Gastrocnemius medialis (tissue), 4 donors: ENCODE results near the gene NTM. TPM values are rescaled to one million over a fixed set of nuclear protein-coding genes. Genes with fewer than 3 reads are reported as not detected.

Experiments used
- ATAC-seq, 2 donors: fragments of 150-250 bp; one replicate each; pipeline ENCODE4 v1.9.1; 2016
- DNase-seq, 2 donors: peaks; one replicate each; pipeline ENCODE4 v3.0.0-alpha.2; 2019
- H3K27ac ChIP-seq, 4 donors: fragments of 200-600 bp; sonication (generic); 1 replicate in 1 of 4; 2 replicates in 3 of 4; pipeline ENCODE4 v1.5.1; 2016 to 2018; ENCODE audit warnings: mild to moderate bottlenecking in 2 of 4, moderate library complexity in 1 of 4
- H3K27me3 ChIP-seq, 3 donors: fragments of 200-600 bp; sonication (generic) in 2 of 3; 1 replicate in 1 of 3; 2 replicates in 2 of 3; pipeline versions ENCODE4 v1.5.1 to v1.6.0; 2016 to 2019; ENCODE audit warnings: mild to moderate bottlenecking in 1 of 3, moderate library complexity in 1 of 3
- H3K36me3 ChIP-seq, 2 donors: fragments of 200-600 bp; sonication (generic) in 1 of 2; one replicate each; pipeline ENCODE4 v1.5.1; 2017 to 2018
- H3K4me1 ChIP-seq, 2 donors: fragments of 200-600 bp; sonication (generic) in 1 of 2; one replicate each; pipeline ENCODE4 v1.5.1; 2016 to 2017; ENCODE audit warnings: mild to moderate bottlenecking in 2 of 2
- H3K4me3 ChIP-seq, 4 donors: fragments of 200-600 bp; sonication (generic) in 3 of 4; 1 replicate in 1 of 4; 2 replicates in 3 of 4; pipeline ENCODE4 v1.5.1; 2016 to 2019; ENCODE audit warnings: mild to moderate bottlenecking in 2 of 4
- H3K9me3 ChIP-seq, 3 donors: fragments of 200-600 bp; sonication (generic) in 2 of 3; 1 replicate in 1 of 3; 2 replicates in 2 of 3; pipeline ENCODE4 v1.5.1; 2016 to 2019
- POLR2A ChIP-seq, 2 donors: fragments of 450-650 bp; IDR thresholded peaks; one replicate each; pipeline ENCODE4 v1.6.1; 2017; ENCODE audit warnings: antibody characterized with exemption in 2 of 2, mild to moderate bottlenecking in 2 of 2, moderate library complexity in 2 of 2
- in situ Hi-C, 4 donors: fragments of 200-750 bp; cut with MboI; loops; one replicate each; pipeline versions ENCODE4 v1.15.0 to v1.8.0; 2017; ENCODE audit warnings: low sequenced_read_pairs in 4 of 4
- intact Hi-C: fragments of 100-400 bp; cut with DNase I; formaldehyde crosslinking; loops from one replicate; pipeline ENCODE4 v1.15.1; 2023; ENCODE audit warnings: low total_unique reads
- total RNA-seq, 4 donors: library from RNA; depleted of rRNA; stranded (reverse); fragments of >200 nt; gene quantifications; one replicate each; pipeline versions ENCODE4 v1.1.0 to v1.2.3, GENCODE V29; 2016
- TF ChIP-seq, protein P1 (sequence below), 5 experiments: fragments of 450-650 bp in 3 of 5; fragments of 200-600 bp in 2 of 5; sonication (generic) in 2 of 5; IDR thresholded peaks in 4 of 5; conservative IDR thresholded peaks in 1 of 5; 1 replicate in 4 of 5; 2 replicates in 1 of 5; pipeline ENCODE4 v1.5.1; 2016 to 2019; ENCODE audit warnings: antibody characterized with exemption in 5 of 5, mild to moderate bottlenecking in 3 of 5, moderate library complexity in 3 of 5

NTM gene
- total RNA-seq, 4 donors from 2014 or later = 0.69 TPM; not detected in 3

DNA sequence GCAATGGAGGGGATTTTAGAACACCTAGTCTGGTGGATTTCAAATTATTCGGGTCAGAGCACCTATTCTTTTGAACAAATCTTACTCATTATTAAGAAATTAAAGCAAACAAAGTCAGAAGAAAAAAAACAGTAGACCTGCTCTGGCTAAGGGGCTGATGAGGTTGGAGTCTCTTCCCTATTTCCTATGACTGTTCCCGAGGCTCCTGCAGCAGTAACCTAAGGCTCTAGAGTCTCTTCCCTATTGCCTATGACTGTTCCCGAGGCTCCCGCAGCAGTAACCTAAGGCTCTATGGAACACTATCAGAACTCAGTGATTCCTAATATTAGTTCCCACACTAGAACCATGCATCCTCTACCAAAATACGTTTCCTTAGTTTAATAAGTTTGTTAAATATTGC lies 607.9 kb downstream of the NTM start:
- no peak overlapping the region for H3K4me3 ChIP-seq
- ATAC-seq (no peak), DNase-seq (no peak)
- H3K27ac ChIP-seq = no peak overlapping the region
- TF ChIP-seq, protein P1, sequence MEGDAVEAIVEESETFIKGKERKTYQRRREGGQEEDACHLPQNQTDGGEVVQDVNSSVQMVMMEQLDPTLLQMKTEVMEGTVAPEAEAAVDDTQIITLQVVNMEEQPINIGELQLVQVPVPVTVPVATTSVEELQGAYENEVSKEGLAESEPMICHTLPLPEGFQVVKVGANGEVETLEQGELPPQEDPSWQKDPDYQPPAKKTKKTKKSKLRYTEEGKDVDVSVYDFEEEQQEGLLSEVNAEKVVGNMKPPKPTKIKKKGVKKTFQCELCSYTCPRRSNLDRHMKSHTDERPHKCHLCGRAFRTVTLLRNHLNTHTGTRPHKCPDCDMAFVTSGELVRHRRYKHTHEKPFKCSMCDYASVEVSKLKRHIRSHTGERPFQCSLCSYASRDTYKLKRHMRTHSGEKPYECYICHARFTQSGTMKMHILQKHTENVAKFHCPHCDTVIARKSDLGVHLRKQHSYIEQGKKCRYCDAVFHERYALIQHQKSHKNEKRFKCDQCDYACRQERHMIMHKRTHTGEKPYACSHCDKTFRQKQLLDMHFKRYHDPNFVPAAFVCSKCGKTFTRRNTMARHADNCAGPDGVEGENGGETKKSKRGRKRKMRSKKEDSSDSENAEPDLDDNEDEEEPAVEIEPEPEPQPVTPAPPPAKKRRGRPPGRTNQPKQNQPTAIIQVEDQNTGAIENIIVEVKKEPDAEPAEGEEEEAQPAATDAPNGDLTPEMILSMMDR (IDR thresholded peaks at IDR 0.05 in 4 of 5, conservative IDR thresholded peaks at IDR 0.05 in 1 of 5) = no peak
- no peak for TF ChIP-seq POLR2A (IDR thresholded peaks at IDR 0.05)
- intact Hi-C loops = no loop called here
- no peaks in the 10 kb centered on the region for H3K36me3 ChIP-seq
- H3K4me1 ChIP-seq = no peaks in the 10 kb centered on the region
- in situ Hi-C loops = no loop called here
- no peaks in the 10 kb centered on the region for H3K27me3 ChIP-seq
- H3K9me3 ChIP-seq = no peaks in the 10 kb centered on the region

DNA sequence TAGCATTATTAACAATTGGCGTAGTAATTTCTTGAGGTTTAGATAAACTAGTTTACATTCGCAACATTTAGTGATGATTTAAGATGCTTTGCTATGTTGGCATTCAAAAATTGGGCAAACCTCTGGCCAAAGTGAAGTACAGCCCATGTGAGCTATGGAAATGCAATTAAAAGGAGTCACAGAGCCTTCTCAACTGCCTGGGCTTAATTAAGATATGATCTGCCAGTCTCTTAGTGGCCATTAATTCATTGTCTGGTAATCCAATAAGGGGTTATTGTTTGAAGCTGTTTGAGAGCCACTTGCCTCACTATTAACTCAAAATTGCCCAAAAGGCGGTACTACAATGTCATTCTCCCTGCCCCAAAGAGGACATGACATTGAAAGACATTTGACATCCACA lies 608.9 kb downstream of the NTM start:
- intact Hi-C loops = no loop called here
- in situ Hi-C loops = no loop called here
- Histone ChIP-seq H3K27me3 (no peaks in the 10 kb centered on the region), H3K27ac (no peak overlapping the region), H3K4me1 (no peaks in the 10 kb centered on the region), H3K36me3 (no peaks in the 10 kb centered on the region), H3K9me3 (no peaks in the 10 kb centered on the region), H3K4me3 (no peak overlapping the region)
- DNase-seq (no peak), ATAC-seq (no peak)
- TF ChIP-seq POLR2A (IDR thresholded peaks at IDR 0.05) = no peak
- TF ChIP-seq, protein P1 (IDR thresholded peaks at IDR 0.05 in 4 of 5, conservative IDR thresholded peaks at IDR 0.05 in 1 of 5) = no peak

- Histone ChIP-seq H3K4me1 (no peaks in the 10 kb centered on the region), H3K4me3 (no peak overlapping the region), H3K27me3 (no peaks in the 10 kb centered on the region), H3K27ac (no peak overlapping the region), H3K36me3 (no peaks in the 10 kb centered on the region), H3K9me3 (no peaks in the 10 kb centered on the region)
- in situ Hi-C loops = no loop called here
- ATAC-seq (no peak), DNase-seq (no peak)
- TF ChIP-seq, protein P1 (IDR thresholded peaks at IDR 0.05 in 4 of 5, conservative IDR thresholded peaks at IDR 0.05 in 1 of 5) = no peak
- TF ChIP-seq POLR2A (IDR thresholded peaks at IDR 0.05) = no peak
- intact Hi-C loops = no loop called here
Measured at GRCh38 chr11:131980199-131980598, 609.8 kb downstream of the NTM start.

DNA sequence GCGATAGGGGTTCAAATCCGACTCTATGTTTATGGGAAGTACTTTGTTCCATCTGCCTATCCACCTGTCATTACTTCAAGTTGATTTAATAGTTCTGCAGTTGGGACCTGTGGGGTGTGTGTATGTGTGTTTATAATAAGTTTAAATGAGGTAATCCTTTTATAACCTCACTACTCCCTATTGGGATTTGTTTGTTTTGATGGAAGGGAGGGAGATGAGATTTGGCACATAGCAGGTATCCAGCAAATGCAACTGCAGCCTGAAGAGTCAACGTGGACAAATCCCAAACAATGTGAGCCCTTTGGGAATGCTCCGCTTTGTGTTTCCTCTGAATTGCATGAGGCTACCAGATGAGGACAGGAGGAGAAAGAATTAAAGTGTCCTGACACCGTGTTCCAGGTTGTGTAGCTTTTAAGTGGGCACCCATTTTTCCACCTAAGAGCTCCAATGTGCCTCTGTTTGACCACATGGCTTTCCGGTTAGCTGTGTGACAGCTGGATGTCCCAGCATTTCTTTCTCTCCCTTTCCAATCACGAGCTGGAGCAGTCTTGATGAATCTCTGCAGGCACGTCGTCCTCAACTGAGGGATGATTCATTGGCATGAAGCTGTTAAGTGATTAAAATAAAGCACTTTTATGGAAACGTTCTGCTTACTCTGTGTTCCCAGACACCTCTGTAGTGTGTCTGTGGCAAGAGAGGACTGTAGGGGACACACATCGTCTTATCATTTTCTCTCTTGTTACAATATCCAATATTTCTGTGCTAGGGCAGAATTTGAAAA lies 610.7 kb downstream of the NTM start:
- no peak overlapping the region for H3K27ac ChIP-seq
- TF ChIP-seq POLR2A (IDR thresholded peaks at IDR 0.05) = no peak
- TF ChIP-seq, protein P1 (IDR thresholded peaks at IDR 0.05 in 4 of 5, conservative IDR thresholded peaks at IDR 0.05 in 1 of 5) = no peak
- no peaks in the 10 kb centered on the region for H3K4me1 ChIP-seq
- H3K4me3 ChIP-seq = no peak overlapping the region
- H3K27me3 ChIP-seq = no peaks in the 10 kb centered on the region
- in situ Hi-C loops = no loop called here
- H3K36me3 ChIP-seq = no peaks in the 10 kb centered on the region
- ATAC-seq (no peak), DNase-seq (no peak)
- intact Hi-C loops = no loop called here
- no peaks in the 10 kb centered on the region for H3K9me3 ChIP-seq

DNA sequence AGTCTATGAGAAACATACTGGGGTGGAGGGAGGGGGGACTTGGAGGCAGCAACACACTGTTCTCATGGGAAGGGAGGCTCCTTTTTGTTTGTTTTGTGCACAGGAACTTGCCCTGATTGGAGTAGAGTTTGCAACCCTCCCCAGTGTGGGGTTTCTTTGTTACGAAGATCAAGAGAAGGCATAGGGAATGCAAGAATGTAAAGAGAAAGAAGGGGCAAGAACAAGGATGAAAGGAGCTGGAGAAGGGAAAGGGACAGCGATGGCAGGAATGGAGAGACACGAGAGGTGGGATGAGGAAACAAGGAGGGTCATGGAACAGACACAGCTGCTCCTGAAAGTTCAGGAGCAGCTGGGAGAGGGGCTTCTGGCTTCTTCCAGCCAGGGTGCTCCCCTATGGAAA lies 611.7 kb downstream of the NTM start:
- TF ChIP-seq, protein P1 (IDR thresholded peaks at IDR 0.05 in 4 of 5, conservative IDR thresholded peaks at IDR 0.05 in 1 of 5) = no peak
- TF ChIP-seq POLR2A (IDR thresholded peaks at IDR 0.05) = no peak
- DNase-seq (no peak), ATAC-seq (no peak)
- no peak overlapping the region for H3K4me3 ChIP-seq
- in situ Hi-C loops (no loop called here), intact Hi-C loops (no loop called here)
- no peaks in the 10 kb centered on the region for H3K27me3 ChIP-seq
- H3K36me3 ChIP-seq = no peaks in the 10 kb centered on the region
- no peaks in the 10 kb centered on the region for H3K9me3 ChIP-seq
- H3K27ac ChIP-seq = no peak overlapping the region
- no peaks in the 10 kb centered on the region for H3K4me1 ChIP-seq
